D721Med (cell line): ENCODE data around the gene CYP3A4.
"Not testable (repeated sequence)": the region's sequence is repeated elsewhere in the genome, so short reads cannot be mapped to it uniquely, and the experiment has no call there.

ENCODE experiments used
- DNase-seq: peaks from one replicate; pipeline ENCODE4 v3.0.0; 2011; ENCODE audit warnings: low spot score; ENCODE audit not compliant: insufficient read length
- FAIRE-seq: peaks from 2 replicates; lab custom pipeline; 2011; peaks lifted over from hg19 to GRCh38; lab: Jason Lieb, UNC
- CTCF ChIP-seq: IDR thresholded peaks from 2 replicates; pipeline ENCODE4 v1.5.1; 2012; ENCODE audit warnings: mild to moderate bottlenecking, control low read depth; ENCODE audit not compliant: insufficient read depth; ENCODE audit errors: missing control alignments

CYP3A4 gene

DNA sequence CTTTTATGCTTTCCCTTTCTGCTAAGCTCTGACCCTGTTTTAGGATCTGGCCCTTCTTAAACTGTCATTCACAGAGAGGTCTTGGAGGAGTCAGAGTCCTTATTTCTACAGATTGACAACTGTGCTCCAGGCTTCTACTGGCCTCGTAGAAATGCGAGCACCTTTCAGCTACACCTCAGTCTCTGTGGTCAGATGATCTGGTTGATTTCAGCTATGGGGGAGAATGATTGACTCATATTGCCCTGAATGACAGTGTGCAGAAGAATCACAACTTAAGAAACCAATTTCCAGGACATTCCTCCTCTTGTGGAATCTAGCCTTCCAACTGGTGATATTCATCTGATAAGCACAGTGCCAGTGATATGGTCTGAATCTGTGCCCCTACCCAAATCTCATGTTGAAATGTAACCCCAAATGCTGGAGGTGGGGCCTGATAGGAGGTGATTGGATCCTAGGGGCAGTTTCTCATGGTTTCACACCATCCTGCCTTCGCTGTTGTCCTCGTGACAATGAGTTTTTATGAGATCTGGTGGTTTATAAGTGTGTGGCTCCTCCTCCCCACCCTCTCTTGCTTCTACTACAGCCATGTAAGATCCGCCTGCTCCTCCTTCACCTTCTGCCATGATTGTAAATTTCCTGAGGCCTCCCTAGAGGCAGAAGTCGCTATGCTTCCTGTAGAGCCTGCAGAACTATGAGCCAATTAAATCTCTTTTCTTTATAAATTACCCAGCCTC lies 35.0 kb downstream of the CYP3A4 start:
- no peak for DNase-seq
- no peak for FAIRE-seq
- no peak for TF ChIP-seq CTCF

DNA sequence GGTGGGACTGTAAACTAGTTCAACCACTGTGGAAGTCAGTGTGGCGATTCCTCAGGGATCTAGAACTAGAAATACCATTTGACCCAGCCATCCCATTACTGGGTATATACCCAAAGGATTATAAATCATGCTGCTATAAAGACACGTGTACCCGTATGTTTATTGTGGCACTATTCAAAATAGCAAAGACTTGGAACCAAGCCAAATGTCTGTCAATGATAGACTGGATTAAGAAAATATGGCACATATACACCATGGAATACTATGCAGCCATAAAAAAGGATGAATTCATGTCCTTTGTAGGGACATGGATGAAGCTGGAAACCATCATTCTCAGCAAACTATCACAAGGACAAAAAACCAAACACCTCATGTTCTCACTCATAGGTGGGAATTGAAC lies 37.1 kb downstream of the CYP3A4 start:
- DNase-seq, FAIRE-seq: not testable (repeated sequence)

DNA sequence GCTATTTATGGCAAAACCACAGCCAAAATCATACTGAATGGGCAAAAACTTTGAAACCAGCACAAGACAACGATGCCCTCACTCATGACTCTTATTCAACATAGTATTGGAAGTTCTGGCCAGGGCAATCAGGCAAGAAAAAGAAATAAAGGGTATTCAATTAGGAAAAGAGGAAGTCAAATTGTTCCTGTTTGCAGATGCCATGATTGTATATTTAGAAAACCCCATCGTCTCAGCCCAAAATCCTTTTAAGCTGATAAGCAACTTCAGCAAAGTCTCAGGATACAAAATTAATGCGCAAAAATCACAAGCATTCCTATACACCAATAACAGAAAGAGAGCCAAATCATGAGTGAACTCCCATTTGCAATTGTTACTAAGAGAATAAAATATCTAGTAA lies 38.6 kb downstream of the CYP3A4 start:
- FAIRE-seq, DNase-seq: not testable (repeated sequence)

GRCh38 chr7:99742737-99743394 lies 41.1 kb downstream of the CYP3A4 start:
- TF ChIP-seq CTCF: no peak
- DNase-seq: no peak
- no peak for FAIRE-seq

DNA sequence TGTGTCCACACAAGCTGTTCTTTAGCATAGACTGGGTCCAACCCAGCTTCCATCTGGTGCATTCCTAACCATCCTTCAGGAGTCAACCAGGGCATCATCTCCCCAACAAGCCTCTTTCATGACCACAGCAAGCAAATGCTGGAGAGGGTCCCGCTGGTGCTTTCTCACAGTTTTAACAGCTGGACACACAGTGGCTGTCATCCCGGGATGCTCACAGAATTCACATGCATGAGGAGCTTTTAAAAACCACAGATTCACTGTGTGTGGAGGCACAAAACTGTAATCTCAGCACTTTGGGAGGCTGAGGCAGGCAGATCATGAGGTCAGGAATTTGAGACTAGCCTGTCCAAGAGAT lies 42.6 kb downstream of the CYP3A4 start:
- no peak for FAIRE-seq
- no peak for TF ChIP-seq CTCF
- no peak for DNase-seq

DNA sequence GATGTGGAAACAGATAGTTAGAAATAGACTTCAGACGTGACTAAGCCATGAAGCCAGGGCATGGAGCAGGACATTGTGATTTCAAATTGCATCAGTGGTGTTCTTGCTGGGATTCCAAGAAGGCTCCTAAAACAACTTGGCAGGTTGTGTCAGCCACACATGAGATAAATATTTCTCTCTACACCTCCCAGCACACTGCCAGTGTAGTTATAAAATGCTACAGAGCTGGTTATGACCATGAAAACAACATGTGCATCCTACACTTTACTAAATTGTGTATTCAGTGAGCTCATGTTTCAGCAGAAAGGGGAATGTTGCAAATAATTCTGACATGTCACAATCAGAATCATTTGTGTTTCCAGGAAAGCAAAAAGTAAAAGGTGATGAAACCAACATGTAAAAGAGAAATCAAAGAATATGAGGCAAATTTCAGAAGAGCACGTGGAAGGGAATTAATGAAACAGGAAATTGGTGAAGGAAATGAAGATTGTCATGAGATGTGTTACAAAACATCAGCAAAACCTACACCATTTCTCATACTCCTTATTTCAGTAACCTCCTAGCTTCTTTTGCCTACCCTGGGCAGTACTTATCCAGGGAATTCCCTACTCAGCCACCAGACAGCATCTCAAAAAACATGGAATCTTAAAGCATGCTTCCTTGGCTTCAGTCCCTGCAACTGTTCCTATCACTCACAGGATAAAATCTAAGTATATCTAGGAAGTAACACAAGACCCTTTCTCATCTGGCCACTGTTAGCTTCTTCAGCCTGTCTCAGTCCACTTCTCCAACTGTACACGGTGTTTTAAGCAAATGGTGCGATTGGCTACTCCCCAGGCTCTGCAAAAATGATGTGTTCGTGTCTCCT lies 43.2 kb downstream of the CYP3A4 start:
- FAIRE-seq (no peak), DNase-seq (no peak)
- TF ChIP-seq CTCF: no peak

GRCh38 chr7:99739699-99740572 lies 44.0 kb downstream of the CYP3A4 start:
- FAIRE-seq: no peak
- TF ChIP-seq CTCF: no peak
- no peak for DNase-seq
